Medulla oblongata (tissue), 1 donor: Measurements from ENCODE around the gene KRTDAP.
A peak's percentile ranks its signal among the peaks of the same experiment; 100 is the strongest.

ENCODE experiments used
- DNase-seq: peaks from one replicate; pipeline ENCODE4 v3.0.0-alpha.2; 2015; ENCODE audit errors: extremely low spot score

The KRTDAP gene

DNA sequence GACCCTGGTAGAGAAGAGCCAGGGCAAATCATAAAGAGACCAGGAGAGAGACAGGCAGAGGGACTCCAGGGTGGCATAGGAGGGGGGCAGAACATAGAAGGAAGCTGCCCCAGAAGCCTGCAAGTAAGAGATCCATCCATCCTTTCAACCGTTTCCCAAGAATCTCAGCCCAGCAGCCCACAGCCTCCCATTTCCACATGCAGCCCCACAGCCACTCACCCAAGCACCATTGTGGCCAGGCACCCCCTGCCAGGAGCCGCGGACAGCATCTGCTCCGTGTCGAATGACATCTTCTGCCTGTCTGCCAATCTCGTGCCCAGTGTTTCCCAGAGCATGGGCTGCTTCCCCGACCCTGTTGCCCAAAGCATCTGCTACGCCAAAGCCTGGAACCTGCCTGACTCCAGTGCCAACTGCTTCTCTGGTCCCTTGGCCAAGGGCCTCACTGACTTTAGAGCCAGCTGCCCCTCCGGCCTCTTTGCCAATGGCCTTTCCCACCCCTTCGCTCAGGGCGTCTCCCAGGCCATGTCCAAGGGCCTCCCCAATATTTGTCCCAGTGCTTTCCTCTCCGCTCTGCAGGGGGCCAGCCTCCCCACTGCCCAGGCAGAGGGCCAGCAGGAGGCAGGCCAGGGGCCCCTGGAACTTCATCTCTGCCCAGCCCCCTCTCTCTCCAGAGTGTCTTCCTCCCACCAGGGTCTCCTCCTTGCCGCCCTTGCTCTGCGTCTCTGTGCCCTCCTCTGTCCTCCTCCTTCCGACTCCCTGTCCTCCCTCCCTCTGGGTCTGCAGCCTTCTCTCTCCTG, 22.8 kb upstream of the KRTDAP start:
- no peak for DNase-seq

DNA sequence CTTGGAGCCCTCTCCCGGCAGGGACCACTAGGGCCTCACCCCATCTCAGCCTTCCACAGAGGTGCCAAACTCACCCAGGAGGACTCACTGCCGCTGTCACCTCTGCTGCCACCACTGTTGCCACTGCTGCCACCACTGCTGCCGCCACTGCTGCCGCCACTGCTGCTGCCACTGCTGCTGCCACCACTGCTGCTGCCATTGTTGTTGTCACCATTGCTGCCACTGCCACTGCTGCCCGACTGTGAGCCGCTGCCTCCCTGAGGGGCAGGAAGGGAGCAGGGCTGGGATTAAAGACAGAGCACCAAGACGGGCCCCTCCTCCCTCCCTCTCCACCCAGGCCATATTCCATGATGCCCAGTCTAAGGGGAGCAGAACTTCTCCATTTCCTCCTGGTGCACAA, 21.1 kb upstream of the KRTDAP start:
- no peak for DNase-seq

DNA sequence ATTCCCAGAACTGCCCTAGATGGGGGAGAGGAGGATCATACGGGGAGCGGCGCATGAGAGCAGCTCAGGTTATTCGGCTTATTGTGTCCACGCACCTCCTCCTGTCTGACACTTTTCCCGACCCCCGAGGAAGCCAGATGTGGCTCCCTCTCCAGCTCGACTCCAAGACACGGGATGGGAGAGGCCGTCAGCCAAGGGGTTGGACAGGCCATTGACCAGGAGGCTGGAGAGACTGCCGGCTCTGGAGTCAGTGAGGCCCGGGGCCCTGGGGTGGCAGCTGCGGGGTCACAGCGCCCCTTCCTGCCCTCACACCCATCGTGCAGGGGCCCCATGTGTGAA, 20.3 kb upstream of the KRTDAP start:
- no peak for DNase-seq

DNA sequence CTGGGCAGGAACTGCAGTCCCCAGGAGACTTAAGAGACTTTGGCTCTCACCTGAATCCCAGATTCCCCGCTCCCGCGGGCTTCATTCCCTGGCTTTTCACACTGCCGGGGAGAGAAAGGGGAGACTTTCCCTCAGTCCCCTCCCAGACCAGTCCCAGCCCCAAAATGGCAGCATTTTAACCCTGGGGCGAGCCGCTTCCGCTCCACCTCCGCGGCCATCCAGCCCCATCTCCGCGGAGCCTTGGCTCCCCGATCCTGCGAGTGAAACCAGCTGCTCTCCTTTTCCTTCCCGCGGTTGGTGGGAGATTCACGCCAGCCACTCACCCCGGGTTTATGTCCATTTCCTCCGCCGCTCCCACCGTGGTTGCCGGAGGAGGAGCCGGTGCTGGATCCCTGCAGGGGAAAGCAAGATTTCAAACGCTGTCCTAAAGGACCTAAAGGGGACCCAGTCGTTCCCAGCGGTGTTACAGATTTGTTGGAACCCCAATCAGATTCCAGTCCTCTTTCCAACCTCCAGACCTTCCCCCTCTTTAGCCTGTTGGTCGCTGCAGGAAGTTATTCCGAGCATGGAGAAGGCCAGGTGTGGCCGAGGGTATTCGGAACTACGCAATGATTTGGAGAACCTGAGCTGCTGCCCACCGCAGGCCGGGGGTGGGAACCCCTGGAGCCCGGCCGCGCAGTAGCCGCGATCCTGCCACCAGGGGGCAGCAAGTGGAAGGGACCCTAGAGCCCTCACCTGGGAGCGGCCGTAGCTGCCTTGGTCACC, 19.8 kb upstream of the KRTDAP start:
- peak; percentile 61 for DNase-seq

DNA sequence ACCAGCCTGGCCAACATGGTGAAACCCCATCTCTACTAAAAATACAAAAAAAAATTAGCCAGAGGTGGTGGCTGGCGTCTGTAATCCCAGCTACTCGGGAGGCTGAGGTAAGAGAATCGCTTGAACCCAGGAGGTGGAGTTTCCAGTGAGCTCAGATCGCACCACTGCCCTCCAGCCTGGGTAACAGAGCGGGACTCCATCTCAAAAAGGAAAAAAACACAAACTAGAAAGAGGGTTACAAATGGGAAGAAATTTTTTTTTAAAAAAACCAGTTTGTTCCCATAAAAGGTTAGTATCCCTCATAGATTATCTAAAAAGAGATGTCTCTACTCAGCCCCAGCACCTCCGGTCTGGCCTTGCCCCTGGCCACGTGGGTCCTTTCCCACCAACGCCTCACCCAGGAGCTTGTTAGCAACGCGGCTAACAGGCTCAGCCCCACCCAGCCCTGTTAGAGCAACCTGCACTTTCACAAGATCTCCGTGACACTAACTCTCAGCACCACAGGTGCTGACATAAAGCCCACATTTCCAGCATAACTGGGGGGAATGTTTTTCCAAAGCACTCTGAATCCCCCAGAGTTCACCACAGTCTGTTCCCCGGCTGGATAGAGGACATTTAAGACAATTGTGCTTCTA, 18.9 kb upstream of the KRTDAP start:
- no peak for DNase-seq

DNA sequence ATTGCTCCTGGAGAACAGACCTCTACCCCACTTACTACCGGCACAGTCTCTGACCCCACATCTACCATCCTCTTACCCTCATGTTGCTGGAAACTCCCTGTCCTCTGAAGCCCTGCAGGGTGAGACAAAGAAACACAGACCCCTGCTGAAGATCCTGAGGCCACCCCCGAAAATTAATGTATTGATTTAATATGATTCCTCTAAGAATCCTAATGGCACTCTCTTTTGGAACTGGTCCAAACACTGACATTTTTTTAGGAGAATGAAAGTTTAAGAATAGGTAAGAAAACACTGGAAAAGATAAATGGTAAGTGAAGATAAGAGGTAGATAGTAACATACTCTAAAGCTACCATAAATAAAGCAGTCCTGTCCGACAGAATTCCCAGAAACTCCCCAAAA, 17.9 kb upstream of the KRTDAP start:
- DNase-seq = no peak

DNA sequence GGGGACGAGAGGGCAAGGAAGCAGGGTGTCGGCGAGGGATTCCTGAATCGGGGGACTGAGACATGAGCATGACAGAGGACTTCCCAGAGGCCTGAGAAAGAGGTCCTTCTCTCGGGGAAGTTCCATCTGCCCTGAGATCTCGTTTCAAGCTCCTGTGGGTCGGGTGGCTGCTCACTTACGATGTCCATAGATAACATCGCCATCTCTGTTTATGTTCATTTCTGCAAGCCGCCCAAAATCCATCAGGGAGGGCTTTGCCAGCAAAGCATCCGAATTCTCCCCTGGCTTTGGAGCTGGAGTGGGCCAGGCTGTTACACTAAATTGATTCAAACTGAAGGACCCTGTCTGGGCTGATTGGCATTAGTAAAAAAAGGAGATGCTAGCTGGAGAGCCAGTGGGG, 17.3 kb upstream of the KRTDAP start:
- DNase-seq = no peak

DNA sequence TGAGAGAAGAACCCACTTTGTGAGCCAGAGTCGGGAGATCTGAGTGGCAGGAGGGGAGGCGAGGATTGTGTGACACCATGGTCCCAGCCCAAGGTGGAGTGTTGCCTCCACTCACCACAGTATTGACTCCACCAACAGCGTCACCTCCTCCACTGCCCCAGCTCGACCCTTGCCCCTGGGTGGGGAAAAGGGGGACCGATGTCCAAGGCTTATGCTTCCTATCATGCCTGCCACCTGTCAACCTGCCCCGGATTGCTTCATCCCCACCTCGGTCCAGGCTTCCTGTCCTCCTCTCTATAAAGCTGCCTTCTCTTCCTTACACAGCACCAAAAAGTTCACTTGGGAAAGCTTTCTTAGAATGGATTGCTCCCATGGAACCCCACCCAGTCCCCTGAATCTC, 15.7 kb upstream of the KRTDAP start:
- no peak for DNase-seq

DNA sequence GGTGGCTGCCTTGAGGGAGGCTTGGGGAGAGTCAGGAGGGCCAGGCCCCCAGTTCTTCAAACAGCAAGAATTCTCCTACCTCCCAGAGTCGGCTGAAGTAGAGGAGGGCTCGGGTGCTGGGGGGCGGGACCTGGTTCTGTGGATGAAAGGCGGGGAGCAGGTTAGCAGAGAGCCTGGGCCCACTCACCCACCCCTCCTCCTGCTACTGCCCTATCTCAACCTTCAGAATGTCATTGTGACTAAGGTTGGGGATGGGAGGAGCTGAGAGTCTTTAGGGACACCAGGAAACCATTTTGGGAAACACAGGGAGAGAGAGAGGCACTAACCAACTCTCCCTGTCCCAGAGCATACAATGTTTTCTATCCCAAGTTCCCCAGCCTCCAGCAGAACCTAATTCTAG, 12.5 kb upstream of the KRTDAP start:
- DNase-seq = no peak

DNA sequence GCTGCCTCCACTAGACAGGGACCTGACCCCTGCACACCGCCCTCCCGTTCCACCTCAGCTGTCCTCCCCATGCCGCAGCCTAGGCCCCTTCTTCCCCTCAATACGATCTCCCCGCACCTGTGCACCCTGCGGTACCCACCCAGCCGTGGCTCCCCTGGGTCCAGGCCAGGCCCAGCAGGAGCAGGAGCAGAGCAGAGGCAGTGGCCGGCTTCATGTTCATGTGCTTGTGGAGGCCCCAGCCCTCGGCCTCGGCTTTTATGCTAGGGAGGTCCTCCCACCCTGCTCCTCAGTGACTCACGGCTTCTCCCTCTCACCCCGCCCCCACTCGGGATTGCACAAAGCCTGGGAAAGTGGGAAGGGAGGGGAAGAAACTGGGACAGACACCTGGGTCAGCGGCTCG, 11.4 kb upstream of the KRTDAP start:
- DNase-seq = no peak

DNA sequence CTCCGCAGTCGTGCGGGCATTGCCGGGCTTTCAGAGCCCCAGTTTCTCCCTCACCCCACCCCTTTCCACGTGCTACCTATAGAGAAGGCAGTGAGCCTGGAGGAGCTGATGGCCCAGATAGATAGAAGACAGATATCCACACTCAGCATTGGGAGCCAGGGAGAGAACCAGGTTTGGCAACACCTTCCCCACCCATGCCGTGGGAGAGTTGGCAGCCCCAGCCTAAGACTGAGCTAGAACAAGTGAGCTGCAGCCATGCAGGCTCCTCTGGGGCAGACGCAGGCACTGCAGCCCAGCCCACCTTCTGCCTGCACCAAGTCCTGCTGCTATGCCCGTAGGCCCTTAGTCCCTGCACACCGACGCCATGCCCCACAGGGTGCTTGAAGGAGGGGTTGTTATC, 10.3 kb upstream of the KRTDAP start:
- DNase-seq = no peak

DNA sequence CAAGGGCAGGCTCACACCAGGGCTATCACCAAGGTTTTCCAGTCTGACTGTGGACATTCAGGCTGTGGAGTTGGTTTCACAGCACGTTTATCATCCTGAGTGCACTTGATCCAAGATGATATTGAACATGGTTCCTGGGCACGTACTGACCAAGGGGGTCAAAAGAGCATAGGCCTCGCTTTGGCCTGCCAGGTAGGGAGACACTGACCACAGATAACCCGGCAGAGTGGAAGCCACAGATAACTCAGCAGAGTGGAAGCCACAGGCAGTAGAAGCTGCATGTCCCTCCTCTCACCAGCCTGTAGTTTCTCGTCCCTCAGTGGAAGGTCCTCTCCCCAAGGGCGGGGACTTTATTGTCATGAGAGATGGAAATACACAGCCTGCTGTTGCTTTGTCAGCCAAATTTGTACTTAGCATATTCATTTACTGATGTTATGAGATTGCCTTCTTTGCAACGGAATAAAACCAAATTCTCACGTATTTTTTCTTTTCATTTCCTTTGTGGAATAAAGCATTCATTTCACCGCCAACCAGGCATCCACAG, 8.8 kb upstream of the KRTDAP start:
- no peak for DNase-seq

DNA sequence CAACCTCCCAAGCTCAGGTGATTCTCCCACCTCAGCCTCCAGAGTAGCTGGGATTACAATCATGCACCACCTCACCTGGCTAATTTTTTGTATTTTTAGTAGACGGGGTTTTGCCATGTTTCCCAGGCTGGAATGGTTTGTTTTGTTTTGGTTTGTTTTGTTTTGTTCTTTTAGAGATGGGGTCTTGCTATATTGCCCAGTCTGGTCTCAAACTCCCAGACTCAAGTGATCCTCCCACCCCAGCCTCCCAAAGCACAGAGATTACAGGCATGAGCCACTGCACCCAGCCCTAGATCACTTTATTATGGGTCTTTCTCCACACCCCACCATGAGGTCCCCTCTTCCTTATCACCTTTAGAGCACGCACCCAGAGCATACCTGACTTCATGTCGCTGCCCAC, 8.0 kb upstream of the KRTDAP start:
- no peak for DNase-seq

DNA sequence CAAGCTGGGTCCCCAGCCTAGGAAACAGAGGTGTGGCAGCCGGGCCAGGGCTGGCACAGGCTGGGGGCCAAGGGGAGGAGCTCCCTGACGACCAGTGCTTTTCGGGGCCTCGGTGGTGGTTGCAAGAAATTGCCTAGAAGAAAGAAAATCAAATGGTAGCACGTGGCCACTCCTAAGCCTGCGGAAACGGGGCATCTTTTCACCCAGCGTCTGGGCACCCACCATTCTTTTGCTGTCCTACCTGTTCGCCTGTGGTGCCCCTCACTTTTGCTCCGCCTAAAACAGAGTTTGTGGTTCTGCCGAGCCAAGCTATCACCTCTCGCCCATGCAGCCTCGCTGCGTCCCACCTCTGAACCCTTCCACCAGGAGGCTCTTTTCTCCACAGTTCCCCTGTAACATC, 7.1 kb upstream of the KRTDAP start:
- no peak for DNase-seq

DNA sequence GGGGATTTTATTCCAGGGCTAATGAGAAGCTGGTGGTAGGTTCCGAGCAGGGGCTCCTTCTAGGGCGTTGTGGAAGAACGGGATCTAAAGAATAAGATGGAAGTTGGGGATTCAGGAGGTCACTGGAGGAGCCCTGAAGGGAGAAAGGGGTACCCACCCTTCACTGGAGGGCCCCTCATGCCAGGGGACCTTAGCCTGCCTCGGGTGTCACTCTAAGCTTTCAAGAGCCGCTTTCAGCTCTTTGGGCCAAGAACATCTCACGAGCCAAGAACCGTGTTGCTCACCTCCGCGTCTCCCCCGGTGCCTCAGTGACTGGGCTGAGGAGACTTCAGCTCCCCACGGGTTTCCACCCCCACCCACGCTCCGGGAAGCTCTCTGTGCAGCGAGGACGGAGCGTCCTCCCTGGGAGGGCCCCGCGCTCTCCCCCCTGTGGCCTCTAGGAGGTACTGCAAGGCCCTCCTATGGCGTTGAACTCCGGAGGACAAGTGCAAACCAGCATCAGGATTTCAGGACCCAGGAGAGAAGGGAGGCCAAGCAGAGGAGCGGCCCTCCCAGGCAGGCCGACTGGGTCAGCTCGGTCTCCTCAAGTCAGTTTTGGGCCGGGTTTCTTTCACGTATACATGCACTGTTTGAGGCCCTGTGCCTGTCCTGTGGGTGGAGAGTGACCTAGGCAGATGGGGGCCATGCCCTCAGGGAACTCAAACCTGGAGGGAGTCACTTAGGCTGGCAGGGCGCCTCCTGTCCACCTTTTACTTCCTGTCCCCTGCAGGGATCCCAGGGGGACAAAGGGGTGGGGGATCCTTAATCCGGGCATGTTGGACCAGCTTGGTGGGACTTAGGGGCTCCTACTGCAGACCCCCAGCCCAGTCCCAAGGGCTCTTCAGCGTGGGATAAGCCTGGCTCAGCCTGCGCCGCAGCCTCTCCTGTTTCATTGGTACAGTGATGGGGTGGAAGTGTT, 5.1 kb upstream of the KRTDAP start:
- DNase-seq = peak; percentile 67

DNA sequence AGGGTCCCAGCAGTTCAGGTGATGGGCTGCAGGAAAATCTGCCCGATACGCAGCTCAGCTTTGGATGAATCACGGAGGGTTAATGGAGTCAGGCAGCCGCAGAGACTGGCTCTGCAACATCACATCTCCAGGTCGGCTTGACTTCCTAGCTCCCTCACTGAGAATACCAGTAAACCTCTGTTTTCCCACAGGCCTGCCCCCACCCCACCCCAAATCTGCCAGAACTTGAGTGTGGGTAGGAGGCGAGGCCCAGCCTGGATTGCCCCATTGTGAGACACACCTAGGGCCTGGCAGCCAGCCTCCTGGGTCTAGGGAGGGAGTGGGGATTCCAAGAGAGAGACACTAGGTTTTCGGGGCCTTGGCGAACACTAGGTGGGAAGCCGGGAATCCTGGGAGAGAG, 3.7 kb upstream of the KRTDAP start:
- DNase-seq = no peak

DNA sequence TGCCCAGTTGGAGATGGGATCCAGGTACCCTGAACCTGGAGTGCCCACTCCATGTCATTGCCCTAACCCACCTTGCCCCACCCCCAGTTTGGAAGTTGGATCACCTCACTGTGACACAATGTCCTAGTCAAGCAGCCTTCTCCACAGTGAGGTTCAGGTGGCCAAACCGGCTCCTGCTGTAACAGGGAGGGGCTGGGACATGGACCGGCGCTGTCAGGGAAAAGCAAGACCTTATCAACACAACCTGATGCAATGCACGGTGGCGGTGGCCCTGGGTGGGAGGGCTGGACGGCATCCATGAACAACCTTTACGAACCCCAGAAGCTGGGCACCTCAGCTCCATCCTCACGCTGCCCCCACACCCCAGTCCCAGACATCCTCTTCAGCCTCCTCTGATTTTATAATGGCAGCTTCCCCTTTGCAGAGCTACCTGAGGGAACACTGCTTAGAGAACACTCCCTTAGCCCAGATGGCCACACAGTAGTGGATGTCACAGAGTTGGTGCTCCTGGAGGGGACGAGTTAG, 1.6 kb upstream of the KRTDAP start:
- DNase-seq = no peak

DNA sequence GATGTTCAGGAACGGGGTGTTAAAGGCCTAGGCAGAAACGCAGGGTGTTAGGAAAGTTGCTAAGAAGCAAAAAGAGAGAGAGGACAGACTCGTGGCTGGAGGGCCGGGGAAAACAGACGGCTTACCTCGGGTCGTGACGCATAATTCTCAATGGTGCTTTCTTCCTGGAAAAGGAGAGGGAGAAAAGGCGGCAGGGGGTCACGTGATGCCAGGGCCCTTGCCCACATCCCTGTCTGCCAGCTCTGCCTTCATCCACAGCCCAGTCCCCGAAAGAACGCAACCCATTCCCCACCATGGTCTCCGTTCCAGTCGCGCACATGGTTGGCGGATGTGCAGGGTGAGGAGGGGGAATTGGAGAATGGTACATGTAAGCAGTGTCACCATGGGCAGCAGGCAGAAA, 1.6 kb downstream of the KRTDAP start:
- no peak for DNase-seq

DNA sequence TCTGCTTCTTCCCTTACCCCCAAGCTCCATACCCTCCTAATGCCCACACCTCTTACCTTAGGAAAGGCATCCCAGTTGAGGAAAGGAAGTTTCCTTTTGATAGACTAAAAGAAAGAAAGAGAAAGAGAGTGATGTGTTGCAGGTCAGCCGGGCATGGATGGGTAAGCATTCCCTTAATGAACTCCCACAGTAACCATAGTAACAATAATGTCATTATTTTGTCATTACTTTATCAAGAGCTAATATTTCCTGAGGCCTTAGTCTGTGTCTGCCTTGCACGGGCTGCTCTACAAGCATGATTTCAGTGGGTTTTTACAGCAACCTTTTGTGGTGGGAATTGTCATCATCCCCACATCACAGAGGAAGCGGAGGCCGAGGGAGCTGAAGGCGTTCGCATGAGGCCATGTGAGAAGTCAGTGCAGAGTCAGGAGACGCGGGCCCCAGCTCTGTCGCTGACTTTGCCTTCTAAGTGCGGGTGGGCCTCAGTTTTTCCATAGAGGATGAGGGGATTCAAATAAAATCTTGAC, 2.5 kb downstream of the KRTDAP start:
- no peak for DNase-seq

DNA sequence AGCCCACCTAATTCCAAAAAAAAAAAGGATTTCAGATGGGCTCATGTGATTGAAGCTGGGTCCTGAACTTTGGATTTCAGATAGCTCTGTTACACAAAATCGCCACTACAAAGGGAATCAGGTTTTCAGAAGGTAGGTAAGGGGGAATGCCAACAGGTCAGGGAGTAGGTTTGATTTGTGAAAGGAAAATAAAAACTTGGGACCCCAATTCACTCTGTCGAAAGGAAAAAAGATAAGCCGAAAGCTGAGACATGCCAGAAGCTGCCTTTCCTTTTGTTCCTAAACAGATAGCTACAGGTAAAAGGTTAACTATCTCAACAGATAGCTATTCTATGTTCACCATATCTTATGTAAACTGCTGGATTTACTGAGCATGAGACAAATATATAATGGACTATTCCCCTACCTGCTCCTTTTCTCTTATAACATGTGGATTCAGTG, 4.0 kb downstream of the KRTDAP start:
- no peak for DNase-seq
